ENCODE measurements around the gene GALNTL6. TPM values are rescaled to one million over a fixed set of nuclear protein-coding genes. Genes with fewer than 3 reads are reported as not detected.

Gene GALNTL6
- total RNA-seq, 1 experiment from 2014 or later = not detected

DNA sequence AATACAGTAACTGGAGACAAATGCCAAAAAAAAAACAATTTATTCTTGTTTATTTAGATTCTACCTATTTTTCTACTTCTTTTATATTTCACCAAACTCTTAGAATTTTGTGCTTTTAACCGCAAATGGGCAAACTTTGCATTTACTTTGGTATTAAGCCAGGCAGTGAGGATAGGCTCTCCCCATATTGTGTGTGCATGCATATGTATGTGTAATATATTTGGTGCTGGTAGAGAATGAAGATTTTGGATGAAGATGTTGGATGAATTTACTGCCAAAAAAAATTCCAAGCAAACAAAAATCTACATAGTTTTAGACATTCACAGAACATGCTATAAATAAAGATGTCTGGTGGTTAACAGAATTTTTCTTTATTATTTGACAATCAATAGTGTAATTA, 30.3 kb downstream of the GALNTL6 start:
- H3K9me3 ChIP-seq (ENCODE audit: control insufficient read depth in 1 of 2, insufficient read depth in 1 of 2, low read depth in 1 of 2, low read length in 2 of 2) = no peaks in the 10 kb centered on the region
- intact Hi-C loops (cut with micrococcal nuclease) = no loop called here
- no TSS peak for BruUV-seq (replicated peaks)
- H3K9me2 ChIP-seq (ENCODE audit: insufficient read depth) = no peaks in the 10 kb centered on the region
- ATAC-seq = no peak
- H2AFZ ChIP-seq (ENCODE audit: low read depth, low read length, poor library complexity, severe bottlenecking) = no peak overlapping the region
- no peak overlapping the region for H3K4me2 ChIP-seq (ENCODE audit: low read length)
- ChIA-PET RAD21 (ENCODE audit: low non-redundant PET in 1 of 2, low total read pairs in 2 of 2, uncharacterized antibody in 2 of 2, unreplicated experiment in 2 of 2) (no interaction called here), CTCF (no interaction called here), POLR2A (no interaction called here)
- H3K4me1 ChIP-seq (ENCODE audit: control insufficient read depth in 1 of 2, insufficient read depth in 2 of 2, low read length in 2 of 2) = no peaks in the 10 kb centered on the region
- H4K20me1 ChIP-seq (ENCODE audit: insufficient read depth) = no peaks in the 10 kb centered on the region
- TF ChIP-seq POLR2AphosphoS5 (IDR thresholded peaks at IDR 0.05; ENCODE audit: low read depth, low read length) = no peak
- no peak for TF ChIP-seq EZH2 (IDR thresholded peaks at IDR 0.05)
- TF ChIP-seq ELF1 (IDR thresholded peaks at IDR 0.05; ENCODE audit: borderline replicate concordance, low read depth) = no peak
- TF ChIP-seq CTCF (IDR thresholded peaks at IDR 0.05 in 2 of 3, conservative IDR thresholded peaks at IDR 0.05 in 1 of 3; ENCODE audit: borderline replicate concordance in 1 of 3, insufficient read depth in 1 of 3, low read depth in 2 of 3, low read length in 2 of 3) = no peak
- TF ChIP-seq ZNF274 (IDR thresholded peaks at IDR 0.05; ENCODE audit: low read depth, low read length) = no peak
- TF ChIP-seq ATF3 (IDR thresholded peaks at IDR 0.05) = no peak
- no peak for TF ChIP-seq JUND (IDR thresholded peaks at IDR 0.05)
- no peak for TF ChIP-seq YY1 (IDR thresholded peaks at IDR 0.05; ENCODE audit: extremely low read depth, insufficient replicate concordance, low read depth, low read length)
- no peaks in the 10 kb centered on the region for H3K36me3 ChIP-seq (ENCODE audit: control insufficient read depth in 1 of 2, insufficient read depth in 2 of 2, low read length in 2 of 2)
- no peaks in the 10 kb centered on the region for H3K79me2 ChIP-seq (ENCODE audit: insufficient read depth, low read length)
- no peak overlapping the region for H3K9ac ChIP-seq (ENCODE audit: low read length)
- no peaks in the 10 kb centered on the region for H3K27me3 ChIP-seq (ENCODE audit: insufficient read depth, low read length)
- no peak overlapping the region for H3K27ac ChIP-seq (ENCODE audit: low read depth, low read length)
- H3K4me3 ChIP-seq (replicated peaks in 1 of 2; ENCODE audit: low read depth in 1 of 2, low read length in 2 of 2) = no peak overlapping the region
- no peak for DNase-seq (ENCODE audit: low read depth, low spot score)
